Osteoblast (primary cell): ENCODE measurements around the gene PLEKHA6. TPM values are rescaled to one million over a fixed set of nuclear protein-coding genes. Genes with fewer than 3 reads are reported as not detected.

Source experiments
- DNase-seq: peaks from one replicate; pipeline ENCODE4 v3.0.0; 2011; ENCODE audit warnings: low spot score, mixed read lengths; ENCODE audit not compliant: insufficient read length; ENCODE audit errors: missing footprints
- H2AFZ ChIP-seq: 2 replicates; pipeline ENCODE4 v1.6.0; 2011; ENCODE audit warnings: mild to moderate bottlenecking, low read length
- H3K27ac ChIP-seq: 2 replicates; pipeline ENCODE4 v1.5.1; 2011; ENCODE audit warnings: mild to moderate bottlenecking, low read depth, low read length, moderate library complexity
- H3K27me3 ChIP-seq: 2 replicates; pipeline ENCODE4 v1.6.0; 2012; ENCODE audit warnings: mild to moderate bottlenecking, control low read depth, inconsistent platforms, low read length, moderate library complexity; ENCODE audit not compliant: insufficient read depth
- H3K36me3 ChIP-seq: 2 replicates; pipeline ENCODE4 v1.5.1; 2011; ENCODE audit warnings: mild to moderate bottlenecking, low read length, control low read depth, moderate library complexity; ENCODE audit not compliant: insufficient read depth
- H3K4me1 ChIP-seq: 2 replicates; pipeline ENCODE4 v1.5.1; 2011; ENCODE audit warnings: mild to moderate bottlenecking, low read length, control low read depth, moderate library complexity; ENCODE audit not compliant: insufficient read depth
- H3K4me2 ChIP-seq: 2 replicates; pipeline ENCODE4 v1.6.0; 2011; ENCODE audit warnings: mild to moderate bottlenecking, low read length; ENCODE audit not compliant: insufficient read depth
- H3K4me3 ChIP-seq: fragments of 200-600 bp; sonication (generic); 3 replicates; pipeline ENCODE4 v1.5.1; 2012; ENCODE audit warnings: mild to moderate bottlenecking, low read length, inconsistent platforms; ENCODE audit not compliant: insufficient read depth
- H3K79me2 ChIP-seq: 2 replicates; pipeline ENCODE4 v1.6.0; 2012; ENCODE audit warnings: mild to moderate bottlenecking, low read length, control low read depth, inconsistent platforms; ENCODE audit not compliant: insufficient read depth
- H3K9me3 ChIP-seq: 2 replicates; pipeline ENCODE4 v1.5.1; 2011; ENCODE audit warnings: low read depth, low read length, control low read depth
- H4K20me1 ChIP-seq: 2 replicates; pipeline ENCODE4 v1.6.0; 2012; ENCODE audit warnings: mild to moderate bottlenecking, low read length, control low read depth; ENCODE audit not compliant: insufficient read depth
- CTCF ChIP-seq: IDR thresholded peaks from 2 replicates; pipeline ENCODE4 v1.5.1; 2011; ENCODE audit warnings: mild to moderate bottlenecking, low read depth, low read length, moderate library complexity; ENCODE audit errors: extremely low read depth
- total RNA-seq: library from RNA; depleted of rRNA; stranded (reverse); fragments of >200 nt; gene quantifications from 2 replicates; pipeline ENCODE4 v1.2.3, GENCODE V29; 2012

Gene PLEKHA6
- total RNA-seq, 1 donor = 0.36 TPM

GRCh38 chr1:204223129-204223860, 136.4 kb downstream of the PLEKHA6 start:
- DNase-seq = no peak
- Histone ChIP-seq H3K4me1 (peaks cover 11% of the 10 kb centered on the region), H3K27ac (no peak overlapping the region), H3K27me3 (peaks cover 11% of the 10 kb centered on the region), H2AFZ (no peak overlapping the region), H4K20me1 (no peaks in the 10 kb centered on the region), H3K79me2 (no peaks in the 10 kb centered on the region), H3K4me3 (no peak overlapping the region), H3K36me3 (no peaks in the 10 kb centered on the region), H3K9me3 (no peaks in the 10 kb centered on the region), H3K4me2 (no peak overlapping the region)
- TF ChIP-seq CTCF = no peak

GRCh38 chr1:204222764-204223055, 137.0 kb downstream of the PLEKHA6 start:
- H3K79me2 ChIP-seq = no peaks in the 10 kb centered on the region
- H3K36me3 ChIP-seq = no peaks in the 10 kb centered on the region
- H3K4me2 ChIP-seq = no peak overlapping the region
- H3K27ac ChIP-seq = no peak overlapping the region
- H3K27me3 ChIP-seq = peaks cover 14% of the 10 kb centered on the region
- no peak overlapping the region for H3K4me3 ChIP-seq
- no peak for DNase-seq
- no peak for TF ChIP-seq CTCF
- no peaks in the 10 kb centered on the region for H3K9me3 ChIP-seq
- no peaks in the 10 kb centered on the region for H4K20me1 ChIP-seq
- no peak overlapping the region for H2AFZ ChIP-seq
- H3K4me1 ChIP-seq = peaks cover 11% of the 10 kb centered on the region

GRCh38 chr1:204222006-204222763, 137.5 kb downstream of the PLEKHA6 start:
- no peaks in the 10 kb centered on the region for H4K20me1 ChIP-seq
- no peak overlapping the region for H2AFZ ChIP-seq
- H3K36me3 ChIP-seq = no peaks in the 10 kb centered on the region
- no peak overlapping the region for H3K4me2 ChIP-seq
- H3K4me3 ChIP-seq = no peak overlapping the region
- H3K4me1 ChIP-seq = peaks cover 11% of the 10 kb centered on the region
- TF ChIP-seq CTCF = no peak
- H3K27ac ChIP-seq = no peak overlapping the region
- H3K79me2 ChIP-seq = no peaks in the 10 kb centered on the region
- H3K27me3 ChIP-seq = peaks cover 14% of the 10 kb centered on the region
- no peaks in the 10 kb centered on the region for H3K9me3 ChIP-seq
- DNase-seq = no peak

GRCh38 chr1:204221271-204221670, 138.5 kb downstream of the PLEKHA6 start:
- H3K9me3 ChIP-seq = no peaks in the 10 kb centered on the region
- H2AFZ ChIP-seq = no peak overlapping the region
- peaks cover 9% of the 10 kb centered on the region for H3K4me1 ChIP-seq
- no peak for TF ChIP-seq CTCF
- DNase-seq = no peak
- peaks cover 22% of the 10 kb centered on the region for H3K27me3 ChIP-seq
- H3K79me2 ChIP-seq = no peaks in the 10 kb centered on the region
- no peaks in the 10 kb centered on the region for H3K36me3 ChIP-seq
- no peak overlapping the region for H3K4me3 ChIP-seq
- no peaks in the 10 kb centered on the region for H4K20me1 ChIP-seq
- H3K27ac ChIP-seq = no peak overlapping the region
- no peak overlapping the region for H3K4me2 ChIP-seq
